ENCODE measurements around the gene TSPAN9. TPM values are rescaled to one million over a fixed set of nuclear protein-coding genes. Genes with fewer than 3 reads are reported as not detected.

Gene TSPAN9
- total and polyA plus RNA-seq, 2 of the 4 experiments (the other 2 are of a cell fraction) = 17.7 to 39.1 TPM

- Histone ChIP-seq H3K36me3 (ENCODE audit: control insufficient read depth, insufficient read depth, low read length) (no peaks in the 10 kb centered on the region), H3K18ac (ENCODE audit: low read depth, low read length) (no peak overlapping the region), H2BK5ac (ENCODE audit: low read depth, low read length, poor library complexity, severe bottlenecking) (no peak overlapping the region), H3K14ac (replicated peaks; ENCODE audit: low read depth, low read length) (no peak overlapping the region), H2BK120ac (ENCODE audit: low read depth, low read length) (no peak overlapping the region), H2AK5ac (ENCODE audit: low read depth, low read length) (no peak overlapping the region), H2BK15ac (ENCODE audit: low read depth, low read length) (no peak overlapping the region), H3K4me3 (ENCODE audit: insufficient read depth, low read depth, low read length) (no peak overlapping the region), H3K23ac (ENCODE audit: low read depth, low read length) (no peak overlapping the region), H4K8ac (ENCODE audit: low read depth in 2 of 2, low read length in 2 of 2) (no peak overlapping the region), H3K9ac (ENCODE audit: low read depth, low read length) (no peak overlapping the region), H4K5ac (ENCODE audit: low read depth, low read length) (no peak overlapping the region), H2AK9ac (replicated peaks; ENCODE audit: low read depth, low read length, poor library complexity) (no peak overlapping the region), H3K4ac (ENCODE audit: low read depth, low read length) (no peak overlapping the region), H3K79me1 (ENCODE audit: low read depth in 1 of 2, low read length in 2 of 2) (peaks cover 2 to 5% of the 10 kb centered on the region in 2 experiments; a peak in 1 of 4 replicates), H3K27ac (ENCODE audit: insufficient read depth, low read length) (no peak overlapping the region), H2AFZ (replicated peaks; ENCODE audit: low read length, poor library complexity) (no peak overlapping the region), H3K9me3 (ENCODE audit: control insufficient read depth, insufficient read depth, low read length) (no peaks in the 10 kb centered on the region), H2BK20ac (ENCODE audit: low read depth, low read length) (no peak overlapping the region), H4K91ac (ENCODE audit: insufficient read depth, low read depth, low read length) (no peak overlapping the region), H3K4me1 (ENCODE audit: control insufficient read depth, insufficient read depth, low read length) (no peaks in the 10 kb centered on the region), H3K56ac (ENCODE audit: extremely low read depth, insufficient read depth, low read length) (no peak overlapping the region), H3K27me3 (ENCODE audit: control insufficient read depth, insufficient read depth, low read length) (no peaks in the 10 kb centered on the region; the same call in 1 of the 2 replicates), H3K4me2 (ENCODE audit: low read depth, low read length) (no peak overlapping the region), H3K9me1 (ENCODE audit: insufficient read depth, low read length) (peaks cover 5% of the 10 kb centered on the region; the same call in 1 of the 2 replicates), H4K20me1 (ENCODE audit: insufficient read depth, low read length) (peaks cover 24% of the 10 kb centered on the region)
- CTCF ChIA-PET = no interaction called here
- dilution Hi-C loops (cut with HindIII; ENCODE audit: low sequenced_read_pairs, unreplicated experiment) (no loop called here), in situ Hi-C loops (cut with MboI; ENCODE audit: low sequenced_read_pairs) (no loop called here), intact Hi-C loops (cut with micrococcal nuclease) (no loop called here)
- ATAC-seq (ENCODE audit: low read depth) = no peak
- DNase-seq = no peak
- WGBS, 2 experiments (ENCODE audit: extremely low coverage in 2 of 2, insufficient read length in 1 of 2) = 76% methylated on average over 3 of the region's 3 CpGs; no CpG with 5 or more reads in 1 of the 2 experiments
- no TSS peak for BruUV-seq (replicated peaks)
- TF ChIP-seq BHLHE40 (IDR thresholded peaks at IDR 0.05; ENCODE audit: low read depth, low read length) (no peak), USF2 (IDR thresholded peaks at IDR 0.05; ENCODE audit: low read depth, low read length) (no peak), FOS (IDR thresholded peaks at IDR 0.05; ENCODE audit: low read depth, low read length) (no peak), CEBPB (IDR thresholded peaks at IDR 0.05; ENCODE audit: low read depth, low read length) (no peak), ELK1 (IDR thresholded peaks at IDR 0.05; ENCODE audit: borderline replicate concordance, low read depth, low read length) (no peak)
- POLR2A ChIA-PET (ENCODE audit: unreplicated experiment) = no interaction called here
Measured at GRCh38 chr12:3195337-3195736, 118.2 kb downstream of the TSPAN9 start.
